ENCODE data around the gene BTBD9.

DNA sequence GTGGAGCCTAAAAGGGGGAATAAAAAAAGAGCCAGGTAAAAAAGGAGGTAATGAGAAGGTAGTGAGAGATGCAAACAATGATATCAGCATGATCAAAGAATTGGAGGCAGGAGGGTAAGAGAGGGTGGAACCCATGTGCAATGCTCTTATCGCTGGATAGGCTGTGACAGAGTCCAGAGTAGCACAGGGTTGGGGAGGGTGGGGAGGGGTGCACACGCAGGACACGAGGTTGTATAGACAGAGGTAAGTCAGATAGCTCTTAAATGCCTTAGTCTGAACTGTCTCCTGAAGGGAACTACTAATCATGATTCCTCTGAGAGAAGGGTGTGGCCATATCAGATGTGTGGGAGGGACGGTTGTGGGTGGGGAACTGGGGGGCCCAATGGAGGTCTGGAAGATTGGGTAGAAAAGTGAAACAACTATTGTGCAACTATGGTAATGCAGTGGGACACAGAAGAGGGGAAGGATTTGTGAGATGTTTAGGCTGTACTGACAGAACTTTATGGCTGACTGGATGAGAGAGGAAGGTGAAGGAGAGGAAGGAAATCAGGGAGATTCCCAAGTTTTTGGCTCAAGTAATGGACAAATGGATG lies 354.8 kb downstream of the BTBD9 start:
- TF ChIP-seq, protein P1, sequence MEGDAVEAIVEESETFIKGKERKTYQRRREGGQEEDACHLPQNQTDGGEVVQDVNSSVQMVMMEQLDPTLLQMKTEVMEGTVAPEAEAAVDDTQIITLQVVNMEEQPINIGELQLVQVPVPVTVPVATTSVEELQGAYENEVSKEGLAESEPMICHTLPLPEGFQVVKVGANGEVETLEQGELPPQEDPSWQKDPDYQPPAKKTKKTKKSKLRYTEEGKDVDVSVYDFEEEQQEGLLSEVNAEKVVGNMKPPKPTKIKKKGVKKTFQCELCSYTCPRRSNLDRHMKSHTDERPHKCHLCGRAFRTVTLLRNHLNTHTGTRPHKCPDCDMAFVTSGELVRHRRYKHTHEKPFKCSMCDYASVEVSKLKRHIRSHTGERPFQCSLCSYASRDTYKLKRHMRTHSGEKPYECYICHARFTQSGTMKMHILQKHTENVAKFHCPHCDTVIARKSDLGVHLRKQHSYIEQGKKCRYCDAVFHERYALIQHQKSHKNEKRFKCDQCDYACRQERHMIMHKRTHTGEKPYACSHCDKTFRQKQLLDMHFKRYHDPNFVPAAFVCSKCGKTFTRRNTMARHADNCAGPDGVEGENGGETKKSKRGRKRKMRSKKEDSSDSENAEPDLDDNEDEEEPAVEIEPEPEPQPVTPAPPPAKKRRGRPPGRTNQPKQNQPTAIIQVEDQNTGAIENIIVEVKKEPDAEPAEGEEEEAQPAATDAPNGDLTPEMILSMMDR (IDR thresholded peaks at IDR 0.05), result no peak
- TF ChIP-seq EZH2 (IDR thresholded peaks at IDR 0.05; ENCODE audit: borderline replicate concordance, insufficient read depth, low read depth, low read length, poor library complexity, severe bottlenecking), result no peak

Measured in B cell (primary cell).